Measurements from ENCODE around the gene RUNX3.

RUNX3 gene

DNA sequence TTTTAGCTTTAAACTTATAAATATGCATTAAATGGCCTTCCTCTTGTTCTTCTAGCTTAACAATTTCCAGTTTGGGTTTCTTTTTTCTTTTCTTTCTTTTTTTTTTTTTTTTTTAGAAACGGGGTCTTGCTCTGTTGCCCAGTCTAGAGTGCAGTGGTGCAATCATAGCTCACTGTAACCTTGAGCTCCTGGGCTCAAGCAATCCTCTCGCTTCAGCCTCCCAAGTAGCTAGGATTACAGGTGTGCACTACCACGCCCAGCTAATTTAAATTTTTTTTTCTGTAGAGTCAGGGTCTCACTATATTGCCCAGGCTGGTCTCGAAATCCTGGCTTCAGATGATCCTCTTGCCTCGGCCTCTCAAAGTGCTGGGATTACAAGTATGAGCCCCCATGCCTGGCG lies 37.9 kb upstream of the RUNX3 start:
- TF ChIP-seq, protein P1, sequence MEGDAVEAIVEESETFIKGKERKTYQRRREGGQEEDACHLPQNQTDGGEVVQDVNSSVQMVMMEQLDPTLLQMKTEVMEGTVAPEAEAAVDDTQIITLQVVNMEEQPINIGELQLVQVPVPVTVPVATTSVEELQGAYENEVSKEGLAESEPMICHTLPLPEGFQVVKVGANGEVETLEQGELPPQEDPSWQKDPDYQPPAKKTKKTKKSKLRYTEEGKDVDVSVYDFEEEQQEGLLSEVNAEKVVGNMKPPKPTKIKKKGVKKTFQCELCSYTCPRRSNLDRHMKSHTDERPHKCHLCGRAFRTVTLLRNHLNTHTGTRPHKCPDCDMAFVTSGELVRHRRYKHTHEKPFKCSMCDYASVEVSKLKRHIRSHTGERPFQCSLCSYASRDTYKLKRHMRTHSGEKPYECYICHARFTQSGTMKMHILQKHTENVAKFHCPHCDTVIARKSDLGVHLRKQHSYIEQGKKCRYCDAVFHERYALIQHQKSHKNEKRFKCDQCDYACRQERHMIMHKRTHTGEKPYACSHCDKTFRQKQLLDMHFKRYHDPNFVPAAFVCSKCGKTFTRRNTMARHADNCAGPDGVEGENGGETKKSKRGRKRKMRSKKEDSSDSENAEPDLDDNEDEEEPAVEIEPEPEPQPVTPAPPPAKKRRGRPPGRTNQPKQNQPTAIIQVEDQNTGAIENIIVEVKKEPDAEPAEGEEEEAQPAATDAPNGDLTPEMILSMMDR (IDR thresholded peaks at IDR 0.05): no peak
- no peaks in the 10 kb centered on the region for H3K36me3 ChIP-seq
- peaks cover 0 to 4% of the 10 kb centered on the region in 2 experiments for H3K4me1 ChIP-seq (ENCODE audit: control insufficient read depth in 1 of 2, insufficient read depth in 1 of 2, low read depth in 1 of 2, low read length in 1 of 2)
- no peaks in the 10 kb centered on the region for H3K9me3 ChIP-seq
- no peak overlapping the region for H3K4me3 ChIP-seq (ENCODE audit: low read depth in 1 of 2, low read length in 1 of 2)
- H3K27ac ChIP-seq: no peak overlapping the region
- H3K27me3 ChIP-seq: peaks cover 15% of the 10 kb centered on the region

DNA sequence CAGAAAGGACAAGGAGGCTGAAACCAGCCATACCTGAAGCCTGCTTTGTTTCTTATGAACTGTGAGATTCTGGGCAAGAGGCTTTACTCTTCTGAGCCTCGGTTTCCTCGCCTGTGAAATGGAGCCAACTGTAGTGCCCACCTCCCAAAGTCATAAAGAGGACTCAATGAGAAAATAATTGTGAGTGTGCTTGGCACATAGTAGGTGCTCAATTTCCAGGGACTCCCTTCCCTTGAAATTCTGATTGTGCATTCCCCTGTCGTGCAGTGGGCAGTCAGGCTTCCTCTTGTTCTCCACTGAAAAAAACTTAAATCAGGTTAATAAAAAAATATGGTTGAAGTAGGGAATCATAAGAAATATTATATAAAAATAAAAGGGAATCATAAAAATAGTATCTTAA lies 37.5 kb upstream of the RUNX3 start:
- H3K27me3 ChIP-seq: peaks cover 15% of the 10 kb centered on the region
- TF ChIP-seq, protein P1 (IDR thresholded peaks at IDR 0.05): no peak

DNA sequence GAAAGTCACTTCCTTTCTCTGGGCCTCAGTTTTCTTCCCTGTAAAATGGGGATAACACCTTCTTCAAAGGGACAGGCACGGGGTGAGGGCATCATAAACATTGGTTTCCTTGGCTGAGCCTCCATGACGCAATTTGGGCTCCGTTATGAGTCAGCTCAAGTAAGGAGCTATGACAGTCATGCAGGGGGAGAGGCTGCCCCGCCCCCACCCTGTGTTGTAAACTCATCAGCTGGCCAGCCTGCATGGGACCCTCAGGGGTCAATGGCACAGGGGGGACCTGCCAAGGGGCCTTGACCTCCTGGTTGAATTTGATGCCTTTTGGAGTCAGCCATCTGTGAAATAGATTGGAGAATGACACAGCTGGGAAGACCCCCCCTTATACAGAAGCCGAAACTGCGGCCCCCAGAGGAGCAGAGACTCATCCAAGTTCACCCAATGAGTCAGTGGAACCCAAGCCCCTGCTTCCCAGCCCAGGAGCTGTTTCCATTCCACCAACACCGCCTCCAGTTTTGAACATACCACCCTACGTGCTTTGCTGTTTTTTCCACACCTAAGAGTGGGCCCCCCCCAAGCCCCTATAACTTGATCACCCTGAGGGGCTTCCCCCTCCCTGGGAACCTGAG lies 36.8 kb upstream of the RUNX3 start:
- Histone ChIP-seq H3K4me3 (ENCODE audit: low read depth in 1 of 2, low read length in 1 of 2) (no peak overlapping the region), H3K27me3 (peaks cover 15% of the 10 kb centered on the region), H3K36me3 (no peaks in the 10 kb centered on the region), H3K27ac (no peak overlapping the region), H3K4me1 (ENCODE audit: control insufficient read depth in 1 of 2, insufficient read depth in 1 of 2, low read depth in 1 of 2, low read length in 1 of 2) (peaks cover 0 to 4% of the 10 kb centered on the region in 2 experiments), H3K9me3 (no peaks in the 10 kb centered on the region)
- TF ChIP-seq, protein P1 (IDR thresholded peaks at IDR 0.05): no peak

More for the DNA sequence above, 37.5 kb upstream of the RUNX3 start:
- H3K36me3 ChIP-seq: no peaks in the 10 kb centered on the region
- peaks cover 0 to 4% of the 10 kb centered on the region in 2 experiments for H3K4me1 ChIP-seq (ENCODE audit: control insufficient read depth in 1 of 2, insufficient read depth in 1 of 2, low read depth in 1 of 2, low read length in 1 of 2)
- no peaks in the 10 kb centered on the region for H3K9me3 ChIP-seq
- H3K27ac ChIP-seq: no peak overlapping the region
- no peak overlapping the region for H3K4me3 ChIP-seq (ENCODE audit: low read depth in 1 of 2, low read length in 1 of 2)

DNA sequence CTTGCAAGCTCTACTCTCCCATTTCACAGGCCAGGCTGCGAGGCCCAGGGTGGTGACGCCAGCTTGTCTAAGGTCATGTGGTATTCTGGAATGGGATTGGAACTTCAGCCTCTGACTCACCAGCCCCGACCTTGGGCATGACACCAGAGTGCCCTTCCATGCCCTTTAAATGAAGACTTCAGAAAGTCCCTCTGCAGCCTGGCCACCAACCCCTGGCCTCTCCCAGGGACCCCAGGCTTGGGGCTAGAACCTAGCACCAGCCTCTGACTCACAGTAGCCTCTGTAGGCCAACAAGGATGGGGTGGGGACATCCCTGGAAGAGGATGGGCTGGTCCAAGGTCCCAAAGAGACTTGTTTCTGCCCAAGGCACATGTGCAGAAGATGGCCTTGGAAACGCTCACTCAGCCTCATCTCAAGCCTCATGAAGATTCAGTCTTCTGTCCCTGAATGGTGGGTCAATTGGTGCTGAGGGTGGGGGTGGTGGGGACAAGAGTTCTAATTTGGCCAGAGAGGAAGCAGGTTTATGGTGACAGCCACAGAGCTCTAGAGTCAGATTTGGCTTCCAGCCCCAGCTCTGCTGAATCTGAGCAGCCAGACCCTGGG lies 36.1 kb upstream of the RUNX3 start:
- peaks cover 15% of the 10 kb centered on the region for H3K27me3 ChIP-seq
- peaks cover 0 to 4% of the 10 kb centered on the region in 2 experiments for H3K4me1 ChIP-seq (ENCODE audit: control insufficient read depth in 1 of 2, insufficient read depth in 1 of 2, low read depth in 1 of 2, low read length in 1 of 2)
- TF ChIP-seq, protein P1 (IDR thresholded peaks at IDR 0.05): no peak
- no peak overlapping the region for H3K27ac ChIP-seq
- H3K9me3 ChIP-seq: no peaks in the 10 kb centered on the region
- H3K36me3 ChIP-seq: no peaks in the 10 kb centered on the region
- H3K4me3 ChIP-seq (ENCODE audit: low read depth in 1 of 2, low read length in 1 of 2): no peak overlapping the region

DNA sequence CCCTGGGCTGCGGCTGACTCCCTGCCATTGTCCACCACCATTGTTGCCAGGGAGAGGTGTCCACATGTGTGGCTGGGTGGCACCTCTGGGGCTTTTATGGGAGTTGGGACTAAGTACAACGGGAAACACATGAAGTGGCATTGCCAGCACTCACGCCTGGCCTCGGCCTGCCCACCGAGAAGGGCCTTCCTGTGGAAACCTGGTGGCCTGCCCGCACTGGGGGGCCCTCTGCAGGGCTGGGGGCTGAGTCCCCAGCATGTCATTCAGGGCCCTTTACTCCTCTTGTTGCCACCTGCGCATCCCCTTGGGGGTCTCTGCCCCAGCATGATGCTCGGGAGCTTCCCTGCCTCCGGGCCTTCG lies 35.5 kb upstream of the RUNX3 start:
- Histone ChIP-seq H3K27ac (no peak overlapping the region), H3K4me3 (ENCODE audit: low read depth in 1 of 2, low read length in 1 of 2) (no peak overlapping the region), H3K4me1 (ENCODE audit: control insufficient read depth in 1 of 2, insufficient read depth in 1 of 2, low read depth in 1 of 2, low read length in 1 of 2) (peaks cover 0 to 4% of the 10 kb centered on the region in 2 experiments), H3K27me3 (peaks cover 12% of the 10 kb centered on the region), H3K9me3 (no peaks in the 10 kb centered on the region), H3K36me3 (no peaks in the 10 kb centered on the region)
- TF ChIP-seq, protein P1 (IDR thresholded peaks at IDR 0.05): no peak
